ENCODE results near the gene SRSF10.

DNA sequence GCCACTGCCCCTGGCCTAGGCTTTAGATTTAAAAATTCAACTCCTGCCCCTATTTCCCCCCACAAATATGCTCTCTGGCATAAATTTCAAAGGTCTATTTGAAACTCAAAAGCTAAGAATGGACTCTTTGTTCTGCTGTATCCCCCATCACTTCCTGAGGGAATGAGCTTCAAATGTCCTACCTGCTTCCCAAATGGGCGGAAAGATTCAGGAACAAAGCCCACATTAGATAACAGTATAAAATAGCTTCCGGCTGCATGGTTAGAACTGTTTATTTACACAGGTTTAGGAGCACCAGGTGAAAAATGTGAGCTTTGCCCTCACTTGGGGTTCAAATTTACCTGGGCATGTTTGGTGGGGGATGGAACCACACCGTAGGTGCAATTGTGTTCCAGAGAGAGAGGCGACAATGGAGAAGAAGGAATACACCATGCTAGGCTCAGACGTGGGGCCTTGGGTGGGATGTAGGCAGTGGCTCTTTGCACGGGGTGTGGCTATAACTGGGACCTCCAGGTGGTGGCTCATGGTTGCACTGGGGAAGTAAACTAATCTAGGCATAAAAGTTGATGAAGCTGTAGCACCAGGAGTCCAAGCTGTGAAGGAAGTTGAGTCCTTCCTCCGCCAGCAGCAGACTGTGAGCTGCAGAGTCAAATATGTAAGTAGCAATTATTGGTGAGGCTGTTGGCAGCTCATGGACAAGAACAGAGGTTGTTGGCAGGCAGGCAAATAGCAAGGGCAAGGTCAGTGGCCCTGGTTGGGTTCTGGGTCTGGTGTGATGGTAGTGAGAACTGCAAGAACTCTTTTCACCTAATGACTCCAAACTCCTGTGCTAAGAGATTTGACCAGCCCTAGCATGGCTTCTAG, 41.5 kb upstream of the SRSF10 start:
- TF ChIP-seq CTCF (IDR thresholded peaks at IDR 0.05 in 2 of 3, conservative IDR thresholded peaks at IDR 0.05 in 1 of 3; ENCODE audit: borderline replicate concordance in 1 of 3, insufficient read depth in 1 of 3, low read depth in 2 of 3, low read length in 2 of 3) (no peak), ZFX (IDR thresholded peaks at IDR 0.05) (no peak)
- TF ChIP-seq, protein P1, sequence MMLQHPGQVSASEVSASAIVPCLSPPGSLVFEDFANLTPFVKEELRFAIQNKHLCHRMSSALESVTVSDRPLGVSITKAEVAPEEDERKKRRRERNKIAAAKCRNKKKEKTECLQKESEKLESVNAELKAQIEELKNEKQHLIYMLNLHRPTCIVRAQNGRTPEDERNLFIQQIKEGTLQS (IDR thresholded peaks at IDR 0.05): no peak
